A549 (cell line): Measurements from ENCODE around the gene IRF3. TPM values are rescaled to one million over a fixed set of nuclear protein-coding genes. Genes with fewer than 3 reads are reported as not detected.

Experiments used
- ATAC-seq, 2 experiments: fragments of 200-7000 bp in 1 of 2; fragments of >200 bp in 1 of 2; cut with Nextera tagmentation in 1 of 2; cut with Tn5 transposase in 1 of 2; 3 replicates each; pipeline versions ENCODE4 v1.8.0 to v1.9.1; 2018 to 2020; ENCODE audit warnings: mild to moderate bottlenecking in 1 of 2, moderate library complexity in 1 of 2
- CTCF ChIA-PET: fragments of 300-600 bp; sonication (Branson Sonifier 250); formaldehyde crosslinking; extraction: SDS; loops from one replicate; lab custom pipeline; 2021; ENCODE audit warnings: antibody characterized with exemption, inconsistent platforms; lab: Yijun Ruan, JAX
- POLR2A ChIA-PET: fragments of 350-600 bp; formaldehyde crosslinking; extraction: SDS; loops from one replicate; lab custom pipeline; 2021; ENCODE audit warnings: antibody characterized with exemption, inconsistent platforms; lab: Yijun Ruan, JAX
- DNase-seq, 2 experiments: peaks; one replicate each; pipeline versions ENCODE4 v3.0.0 to v3.0.0-alpha.2; 2011 to 2016; ENCODE audit warnings: low read depth in 1 of 2, low spot score in 1 of 2
- FAIRE-seq: peaks from 2 replicates; lab custom pipeline; 2011; peaks lifted over from hg19 to GRCh38; lab: Jason Lieb, UNC
- H3K27ac ChIP-seq, 2 experiments: fragments of >200 bp; sonication (Bioruptor Twin); formaldehyde crosslinking; 3 replicates each; pipeline ENCODE4 v1.5.1; 2016 to 2017
- H3K4me1 ChIP-seq: fragments of >200 bp; sonication (Bioruptor Twin); formaldehyde crosslinking; 3 replicates; pipeline ENCODE4 v1.6.1; 2016
- H3K4me2 ChIP-seq: fragments of >200 bp; sonication (Bioruptor Twin); formaldehyde crosslinking; 3 replicates; pipeline ENCODE4 v1.6.1; 2016
- H3K4me3 ChIP-seq: fragments of >200 bp; sonication (Bioruptor Twin); formaldehyde crosslinking; 3 replicates; pipeline ENCODE4 v1.5.1; 2016
- H3K9me3 ChIP-seq: fragments of >200 bp; sonication (Bioruptor Twin); formaldehyde crosslinking; 3 replicates; pipeline ENCODE4 v1.6.1; 2016
- CBX2 ChIP-seq: fragments of 200-600 bp; sonication (generic); IDR thresholded peaks from 2 replicates; pipeline ENCODE4 v1.6.1; 2016; ENCODE audit warnings: low read depth, mild to moderate bottlenecking, borderline replicate concordance
- CBX8 ChIP-seq: fragments of 200-600 bp; sonication (generic); IDR thresholded peaks from 2 replicates; pipeline ENCODE4 v1.6.1; 2016
- CHD2 ChIP-seq: fragments of 150-350 bp; IDR thresholded peaks from 2 replicates; pipeline ENCODE4 v1.6.1; 2014; ENCODE audit warnings: low read length; ENCODE audit not compliant: partially characterized antibody
- CTCF ChIP-seq: fragments of >200 bp; sonication (Bioruptor Twin); formaldehyde crosslinking; IDR thresholded peaks from 3 replicates; pipeline ENCODE4 v1.5.1; 2016
- E2F6 ChIP-seq: IDR thresholded peaks from 2 replicates; pipeline ENCODE4 v1.6.1; 2012; ENCODE audit warnings: low read depth, borderline replicate concordance
- EP300 ChIP-seq, 2 experiments: fragments of >200 bp; sonication (Bioruptor Twin); formaldehyde crosslinking; IDR thresholded peaks; 2 replicates in 1 of 2; 3 replicates in 1 of 2; pipeline ENCODE4 v1.6.1; 2016 to 2017
- FOSB ChIP-seq: fragments of 250-450 bp; sonication (Bioruptor Pico); IDR thresholded peaks from 2 replicates; pipeline ENCODE4 v1.5.0; 2020; ENCODE audit warnings: mild to moderate bottlenecking, moderate library complexity
- GATA3 ChIP-seq: IDR thresholded peaks from 2 replicates; pipeline ENCODE4 v1.6.1; 2012; ENCODE audit warnings: borderline replicate concordance
- HES2 ChIP-seq: fragments of >200 bp; sonication (Bioruptor Twin); formaldehyde crosslinking; IDR thresholded peaks from 2 replicates; pipeline ENCODE4 v1.6.1; 2016
- HOXB5 ChIP-seq: fragments of 250-450 bp; sonication (Bioruptor Pico); IDR thresholded peaks from 2 replicates; pipeline ENCODE4 v1.5.0; 2020; ENCODE audit warnings: mild to moderate bottlenecking, moderate library complexity
- JUN ChIP-seq, 2 experiments: fragments of >200 bp; sonication (Bioruptor Twin); formaldehyde crosslinking; IDR thresholded peaks; 2 replicates in 1 of 2; 3 replicates in 1 of 2; pipeline ENCODE4 v1.6.1; 2016 to 2017
- MAFK ChIP-seq: fragments of 450-650 bp; IDR thresholded peaks from 2 replicates; pipeline ENCODE4 v1.6.1; 2014; ENCODE audit not compliant: partially characterized antibody
- MYC ChIP-seq: IDR thresholded peaks from 2 replicates; pipeline ENCODE4 v1.6.1; 2012; ENCODE audit warnings: mild to moderate bottlenecking, inconsistent platforms, low read length, improper control_type of control experiment, borderline replicate concordance
- NR3C1 ChIP-seq: fragments of >200 bp; sonication (Bioruptor Twin); formaldehyde crosslinking; IDR thresholded peaks from 3 replicates; pipeline ENCODE4 v1.6.1; 2017
- PHF8 ChIP-seq: fragments of 200-600 bp; sonication (generic); IDR thresholded peaks from 2 replicates; pipeline ENCODE4 v1.6.1; 2016; ENCODE audit warnings: low read depth, mild to moderate bottlenecking, antibody characterized with exemption, moderate library complexity, borderline replicate concordance
- POLR2AphosphoS2 ChIP-seq: conservative IDR thresholded peaks from 2 replicates; pipeline ENCODE4 v1.6.1; 2012; ENCODE audit warnings: low read length, improper control_type of control experiment, inconsistent platforms
- RCOR1 ChIP-seq: fragments of 150-350 bp; IDR thresholded peaks from 2 replicates; pipeline ENCODE4 v1.6.1; 2014; ENCODE audit warnings: antibody characterized with exemption, low read length, low read depth
- REST ChIP-seq: fragments of 200-600 bp; sonication (generic); IDR thresholded peaks from 2 replicates; pipeline ENCODE4 v1.6.1; 2016; ENCODE audit warnings: antibody characterized with exemption, mild to moderate bottlenecking, moderate library complexity
- RFX5 ChIP-seq: fragments of 450-650 bp; IDR thresholded peaks from 2 replicates; pipeline ENCODE4 v1.7.1; 2014; ENCODE audit warnings: antibody characterized with exemption, mild to moderate bottlenecking, moderate library complexity
- RNF2 ChIP-seq: fragments of 200-600 bp; sonication (generic); IDR thresholded peaks from 2 replicates; pipeline ENCODE4 v1.6.1; 2016; ENCODE audit warnings: low read depth, mild to moderate bottlenecking, antibody characterized with exemption, moderate library complexity, borderline replicate concordance
- SREBF2 ChIP-seq: fragments of 450-650 bp; IDR thresholded peaks from 2 replicates; pipeline ENCODE4 v1.6.1; 2014; ENCODE audit warnings: mild to moderate bottlenecking, moderate library complexity
- TP53 ChIP-seq: fragments of 250-450 bp; sonication (Bioruptor Pico); IDR thresholded peaks from 2 replicates; pipeline ENCODE4 v1.5.0; 2021; ENCODE audit warnings: mild to moderate bottlenecking, moderate library complexity
- ZC3H11A ChIP-seq: fragments of 450-650 bp; IDR thresholded peaks from 2 replicates; pipeline ENCODE4 v1.6.1; 2014; ENCODE audit warnings: antibody characterized with exemption, mild to moderate bottlenecking
- ZNF302 ChIP-seq: fragments of 250-450 bp; sonication (Bioruptor Pico); IDR thresholded peaks from 2 replicates; pipeline ENCODE4 v1.9.0; 2021; ENCODE audit warnings: inconsistent platforms, mild to moderate bottlenecking, moderate library complexity
- ZSCAN20 ChIP-seq: fragments of 250-450 bp; sonication (Bioruptor Pico); IDR thresholded peaks from 2 replicates; pipeline ENCODE4 v1.8.0; 2022; ENCODE audit warnings: mild to moderate bottlenecking, moderate library complexity
- WGBS: methylation state at CpG from one replicate; pipeline ENCODE4 v1.1.6; 2017; ENCODE audit errors: missing lambda C conversion rate; 5-methylcytosine and 5-hydroxymethylcytosine counted together
- polyA plus RNA-seq, 4 experiments: library from polyadenylated mRNA; depleted of rRNA in 3 of 4; stranded (reverse); fragments of >200 nt; fragmentation: RNase III in 1 of 4; extraction: RNeasy Plus Mini Kit Qiagen cat#74134 plus additional on column Dnase treatment in 1 of 4; gene quantifications; 2 replicates in 3 of 4; 3 replicates in 1 of 4; pipeline ENCODE4 v1.2.3, GENCODE V29; 2011 to 2017

Gene IRF3
- polyA plus RNA-seq, 2 of the 4 experiments (the other 2 are of a cell fraction) = 54.0 to 103 TPM

GRCh38 chr19:49687150-49687549 is 21.5 kb upstream of the IRF3 start:
- no peaks in the 10 kb centered on the region for H3K9me3 ChIP-seq
- H3K4me3 ChIP-seq = no peak overlapping the region
- no peak overlapping the region for H3K4me2 ChIP-seq
- ChIA-PET CTCF (interaction anchor here (0.9 to 5.5 kb wide), 10 partner anchors 8 to 117 kb away, joined by 3 to 42 read pairs (median 4); no protein-coding TSS in a partner anchor), POLR2A (no interaction called here)
- 77% methylated on average over 10 of the region's 12 CpGs for WGBS
- no peak for FAIRE-seq
- ATAC-seq = no peak
- H3K27ac ChIP-seq = no peak overlapping the region
- DNase-seq = no peak
- peaks cover 9% of the 10 kb centered on the region; the same call in 1 of the 3 replicates for H3K4me1 ChIP-seq
- TF ChIP-seq MYC (no peak), CTCF (no peak), ZC3H11A (no peak), REST (no peak), RCOR1 (no peak), HES2 (no peak), CHD2 (no peak), E2F6 (no peak), PHF8 (no peak), GATA3 (no peak), HOXB5 (CRISPR knock-in tag) (no peak), FOSB (CRISPR knock-in tag) (no peak), RNF2 (no peak), SREBF2 (no peak), TP53 (no peak), ZNF302 (CRISPR knock-in tag) (no peak), CBX8 (no peak), EP300 (IDR thresholded peaks at IDR 0.05) (no peak), CBX2 (no peak), JUN (IDR thresholded peaks at IDR 0.05) (no peak)

- DNase-seq = no peak
- Histone ChIP-seq H3K4me3 (no peak overlapping the region), H3K9me3 (no peaks in the 10 kb centered on the region), H3K4me2 (no peak overlapping the region), H3K27ac (no peak overlapping the region), H3K4me1 (peaks cover 9% of the 10 kb centered on the region; the same call in 1 of the 3 replicates)
- WGBS = 92% methylated on average over 22 of the region's 27 CpGs
- ChIA-PET POLR2A (interaction anchor here (2.6 kb wide), 1 partner anchor 10 kb away, joined by 13 read pairs; the partner anchor contains the start of gene PRMT1), CTCF (interaction anchor here (0.7 to 5.5 kb wide), 12 partner anchors 8 to 158 kb away, joined by 3 to 42 read pairs (median 4); no protein-coding TSS in a partner anchor)
- TF ChIP-seq CBX8 (no peak), RFX5 (no peak), MYC (no peak), ZSCAN20 (no peak), POLR2AphosphoS2 (no peak), MAFK (no peak), NR3C1 (no peak)
- no peak for FAIRE-seq
- no peak for ATAC-seq
Measured at GRCh38 chr19:49686503-49687088, 20.9 kb upstream of the IRF3 start.
